Astrocyte of the spinal cord (primary cell): ENCODE data around the gene PRTFDC1.
A peak's percentile ranks its signal among the peaks of the same experiment; 100 is the strongest.

Source experiments
- DNase-seq: peaks from one replicate; pipeline ENCODE4 v3.0.0; 2011; ENCODE audit warnings: low read depth, low spot score
- H3K4me3 ChIP-seq: 2 replicates; pipeline ENCODE4 v1.5.1; 2011; ENCODE audit warnings: low read depth, mild to moderate bottlenecking, low read length, moderate library complexity
- CTCF ChIP-seq: IDR thresholded peaks from 2 replicates; pipeline ENCODE4 v1.5.1; 2012; ENCODE audit warnings: low read depth, mild to moderate bottlenecking, low read length, inconsistent platforms
- in situ Hi-C: cut with HindIII; loops from 2 replicates; pipeline ENCODE4 v1.10.0; 2017; ENCODE audit warnings: low sequenced_read_pairs

Gene PRTFDC1

GRCh38 chr10:24893127-24893526, 59.3 kb downstream of the PRTFDC1 start:
- in situ Hi-C loops, result no loop called here
- DNase-seq, result no peak
- TF ChIP-seq CTCF, result no peak
- H3K4me3 ChIP-seq, result no peak overlapping the region

DNA sequence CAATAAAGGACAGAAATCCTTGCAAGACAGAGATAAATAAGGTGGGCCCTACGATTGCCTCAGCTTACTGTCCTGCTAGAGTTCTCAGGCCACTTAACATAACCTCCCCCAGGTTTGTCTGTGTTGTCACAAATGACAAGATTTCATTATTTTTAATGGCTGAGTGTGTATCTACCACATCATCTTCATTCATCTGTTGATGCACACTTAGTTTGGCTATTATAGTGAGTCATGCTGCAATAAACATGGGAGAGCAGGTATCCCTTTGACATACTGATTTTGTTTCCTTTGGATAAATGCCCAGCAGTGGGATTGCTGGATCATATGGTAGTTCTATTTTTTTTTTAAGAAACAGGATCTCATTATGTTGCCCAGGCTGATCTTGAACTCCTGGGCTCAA, 60.6 kb downstream of the PRTFDC1 start:
- in situ Hi-C loops, result no loop called here
- no peak overlapping the region for H3K4me3 ChIP-seq
- DNase-seq, result peak; percentile 90
- TF ChIP-seq CTCF, result no peak

GRCh38 chr10:24889639-24890038, 62.8 kb downstream of the PRTFDC1 start:
- TF ChIP-seq CTCF, result no peak
- no peak for DNase-seq
- in situ Hi-C loops, result no loop called here
- no peak overlapping the region for H3K4me3 ChIP-seq

GRCh38 chr10:24887855-24888231, 64.6 kb downstream of the PRTFDC1 start:
- TF ChIP-seq CTCF, result no peak
- no peak overlapping the region for H3K4me3 ChIP-seq
- in situ Hi-C loops, result no loop called here
- DNase-seq, result no peak

DNA sequence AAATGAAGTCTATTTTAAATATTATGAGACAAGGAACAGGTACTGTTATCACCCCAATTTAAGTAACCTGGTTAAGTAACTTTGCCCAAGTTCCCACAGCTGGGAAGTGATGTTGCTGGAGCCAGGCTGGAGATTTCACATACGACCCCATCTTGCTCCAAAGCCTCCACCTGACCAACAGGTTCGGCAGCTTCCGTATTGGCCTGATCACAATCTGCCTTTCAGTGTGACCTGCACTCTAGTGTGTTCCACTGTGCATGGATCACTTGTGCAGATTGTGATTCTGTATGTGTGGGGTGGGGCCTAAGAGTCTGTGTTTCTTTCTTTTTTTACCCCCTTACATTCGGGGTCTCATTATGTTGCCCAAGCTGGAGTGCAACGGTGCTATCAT, 66.1 kb downstream of the PRTFDC1 start:
- no peak overlapping the region for H3K4me3 ChIP-seq
- in situ Hi-C loops, result no loop called here
- no peak for DNase-seq
- no peak for TF ChIP-seq CTCF

- in situ Hi-C loops, result no loop called here
- no peak overlapping the region for H3K4me3 ChIP-seq
- no peak for TF ChIP-seq CTCF
- DNase-seq, result no peak
Observed at GRCh38 chr10:24885551-24886289, 66.7 kb downstream of the PRTFDC1 start.
